ENCODE data around the gene ADK.

DNA sequence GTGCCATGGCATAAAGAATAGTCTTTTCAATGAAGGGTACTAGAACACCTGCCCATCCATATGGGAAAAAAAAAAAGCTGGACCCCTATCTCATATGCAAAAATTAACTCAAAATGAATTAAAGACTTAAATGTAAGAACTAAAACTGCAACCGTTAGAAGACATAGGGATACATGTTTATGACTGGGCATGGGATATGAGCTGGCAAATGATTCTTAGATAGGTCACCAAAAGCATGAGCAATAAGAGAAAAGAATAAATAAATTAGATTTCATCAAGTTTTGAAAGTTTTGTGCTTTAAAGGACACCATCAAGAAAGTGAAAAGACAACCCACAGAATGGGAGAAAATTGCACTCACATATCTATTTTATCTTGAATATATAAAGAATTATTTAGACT lies 222.0 kb downstream of the ADK start:
- TF ChIP-seq, protein P1, sequence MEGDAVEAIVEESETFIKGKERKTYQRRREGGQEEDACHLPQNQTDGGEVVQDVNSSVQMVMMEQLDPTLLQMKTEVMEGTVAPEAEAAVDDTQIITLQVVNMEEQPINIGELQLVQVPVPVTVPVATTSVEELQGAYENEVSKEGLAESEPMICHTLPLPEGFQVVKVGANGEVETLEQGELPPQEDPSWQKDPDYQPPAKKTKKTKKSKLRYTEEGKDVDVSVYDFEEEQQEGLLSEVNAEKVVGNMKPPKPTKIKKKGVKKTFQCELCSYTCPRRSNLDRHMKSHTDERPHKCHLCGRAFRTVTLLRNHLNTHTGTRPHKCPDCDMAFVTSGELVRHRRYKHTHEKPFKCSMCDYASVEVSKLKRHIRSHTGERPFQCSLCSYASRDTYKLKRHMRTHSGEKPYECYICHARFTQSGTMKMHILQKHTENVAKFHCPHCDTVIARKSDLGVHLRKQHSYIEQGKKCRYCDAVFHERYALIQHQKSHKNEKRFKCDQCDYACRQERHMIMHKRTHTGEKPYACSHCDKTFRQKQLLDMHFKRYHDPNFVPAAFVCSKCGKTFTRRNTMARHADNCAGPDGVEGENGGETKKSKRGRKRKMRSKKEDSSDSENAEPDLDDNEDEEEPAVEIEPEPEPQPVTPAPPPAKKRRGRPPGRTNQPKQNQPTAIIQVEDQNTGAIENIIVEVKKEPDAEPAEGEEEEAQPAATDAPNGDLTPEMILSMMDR (conservative IDR thresholded peaks at IDR 0.05), result no peak
- no peak for TF ChIP-seq ZFX (IDR thresholded peaks at IDR 0.05)
